Measurements from ENCODE around the gene PSMD2. TPM values are rescaled to one million over a fixed set of nuclear protein-coding genes. Genes with fewer than 3 reads are reported as not detected.

The PSMD2 gene
- total RNA-seq, 1 donor from 2014 or later: 507 TPM

GRCh38 chr3:184347321-184348056, 48.4 kb downstream of the PSMD2 start:
- FAIRE-seq (no peak), DNase-seq (ENCODE audit: low read depth) (no peak)
- no peak overlapping the region for H3K4me3 ChIP-seq (ENCODE audit: low read depth, low read length)
- no peaks in the 10 kb centered on the region for H3K27me3 ChIP-seq (ENCODE audit: control insufficient read depth, insufficient read depth, low read length)
- no peak for TF ChIP-seq CTCF (IDR thresholded peaks at IDR 0.05; ENCODE audit: insufficient read depth, low read length, severe bottlenecking)
- H3K36me3 ChIP-seq (ENCODE audit: control insufficient read depth, insufficient read depth, low read length): peaks cover 16% of the 10 kb centered on the region

- DNase-seq (ENCODE audit: low read depth) (no peak), FAIRE-seq (no peak)
- no peaks in the 10 kb centered on the region for H3K27me3 ChIP-seq (ENCODE audit: control insufficient read depth, insufficient read depth, low read length)
- no peak overlapping the region for H3K4me3 ChIP-seq (ENCODE audit: low read depth, low read length)
- no peak for TF ChIP-seq CTCF (IDR thresholded peaks at IDR 0.05; ENCODE audit: insufficient read depth, low read length, severe bottlenecking)
- H3K36me3 ChIP-seq (ENCODE audit: control insufficient read depth, insufficient read depth, low read length): peaks cover 11% of the 10 kb centered on the region
These were observed 49.0 kb downstream of the PSMD2 start for GRCh38 chr3:184348057-184348382.

GRCh38 chr3:184349563-184350470, 50.8 kb downstream of the PSMD2 start:
- no peak for DNase-seq (ENCODE audit: low read depth)
- TF ChIP-seq CTCF (IDR thresholded peaks at IDR 0.05; ENCODE audit: insufficient read depth, low read length, severe bottlenecking): no peak
- FAIRE-seq: no peak
- H3K4me3 ChIP-seq (ENCODE audit: low read depth, low read length): no peak overlapping the region
- H3K27me3 ChIP-seq (ENCODE audit: control insufficient read depth, insufficient read depth, low read length): no peaks in the 10 kb centered on the region
- H3K36me3 ChIP-seq (ENCODE audit: control insufficient read depth, insufficient read depth, low read length): peaks cover under 1% of the 10 kb centered on the region

GRCh38 chr3:184350618-184351017, 51.6 kb downstream of the PSMD2 start:
- Histone ChIP-seq H3K4me3 (ENCODE audit: low read depth, low read length) (no peak overlapping the region), H3K36me3 (ENCODE audit: control insufficient read depth, insufficient read depth, low read length) (peaks cover 2% of the 10 kb centered on the region), H3K27me3 (ENCODE audit: control insufficient read depth, insufficient read depth, low read length) (no peaks in the 10 kb centered on the region)
- DNase-seq (ENCODE audit: low read depth) (no peak), FAIRE-seq (no peak)
- no peak for TF ChIP-seq CTCF (IDR thresholded peaks at IDR 0.05; ENCODE audit: insufficient read depth, low read length, severe bottlenecking)

DNA sequence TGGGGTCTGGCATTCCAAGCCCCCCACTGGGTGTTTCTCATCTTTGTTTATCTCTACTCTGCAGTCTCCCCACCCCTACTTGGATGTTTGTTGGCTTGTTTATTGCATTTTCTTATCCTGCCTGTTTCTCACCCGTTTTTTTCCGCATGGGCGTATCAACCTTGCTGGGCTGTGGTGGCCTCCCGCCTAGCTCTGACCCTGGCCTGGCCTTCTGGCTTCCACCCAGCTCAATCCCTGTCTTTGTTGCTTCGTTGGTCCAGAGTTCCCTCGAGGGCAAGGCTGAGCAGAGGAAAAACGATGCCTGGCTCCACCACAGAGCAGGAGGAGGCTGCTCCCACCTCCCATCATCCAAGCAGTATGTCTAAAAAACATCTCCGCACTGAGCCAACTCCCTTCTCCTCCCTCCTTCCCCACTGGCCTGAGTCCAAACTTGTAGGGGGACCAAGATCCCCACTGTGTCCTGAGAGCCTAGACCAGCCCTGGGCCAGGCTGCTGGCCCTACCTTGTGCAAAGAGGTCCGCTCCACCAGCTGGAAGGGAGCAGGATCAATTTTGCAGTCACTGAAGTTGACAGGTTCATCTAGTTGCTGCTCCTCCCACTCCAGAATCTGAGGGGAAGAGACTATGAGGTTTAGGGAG, 52.6 kb downstream of the PSMD2 start:
- DNase-seq (ENCODE audit: low read depth) (no peak), FAIRE-seq (no peak)
- no peak overlapping the region for H3K4me3 ChIP-seq (ENCODE audit: low read depth, low read length)
- H3K27me3 ChIP-seq (ENCODE audit: control insufficient read depth, insufficient read depth, low read length): no peaks in the 10 kb centered on the region
- H3K36me3 ChIP-seq (ENCODE audit: control insufficient read depth, insufficient read depth, low read length): peaks cover 2% of the 10 kb centered on the region
- no peak for TF ChIP-seq CTCF (IDR thresholded peaks at IDR 0.05; ENCODE audit: insufficient read depth, low read length, severe bottlenecking)

Measured in bronchial epithelial cell (primary cell).